ENCODE measurements around the gene ZNF771.
A peak's percentile ranks its signal among the peaks of the same experiment; 100 is the strongest.
"Not testable (repeated sequence)": the region's sequence is repeated elsewhere in the genome, so short reads cannot be mapped to it uniquely, and the experiment has no call there.

ZNF771 gene

GRCh38 chr16:30434852-30435251 is 27.4 kb downstream of the ZNF771 start:
- no peak for DNase-seq (ENCODE audit: low spot score)

GRCh38 chr16:30437511-30438046 is 30.2 kb downstream of the ZNF771 start:
- DNase-seq (ENCODE audit: low spot score): no peak

- DNase-seq (ENCODE audit: low spot score): no peak
These were observed 31.4 kb downstream of the ZNF771 start for GRCh38 chr16:30438835-30439234.

- DNase-seq (ENCODE audit: low spot score): no peak
These were observed 32.4 kb downstream of the ZNF771 start for GRCh38 chr16:30439720-30440348.

GRCh38 chr16:30443631-30444030 is 36.2 kb downstream of the ZNF771 start:
- no peak for DNase-seq (ENCODE audit: low spot score)

GRCh38 chr16:30444231-30445148 is 37.1 kb downstream of the ZNF771 start:
- no peak for DNase-seq (ENCODE audit: low spot score)

- DNase-seq (ENCODE audit: low spot score): no peak
These were observed 37.7 kb downstream of the ZNF771 start for GRCh38 chr16:30445149-30445407.

GRCh38 chr16:30445408-30446202 is 38.2 kb downstream of the ZNF771 start, which contains the start of gene SEPHS2:
Gene SEPHS2 (minus strand): TSS chr16:30445874. CDS start chr16:30445727, 147 bp downstream.
- peak; percentile 98 for DNase-seq (ENCODE audit: low spot score)

- no peak for DNase-seq (ENCODE audit: low spot score)
These were observed 38.8 kb downstream of the ZNF771 start for GRCh38 chr16:30446203-30446595.

GRCh38 chr16:30447512-30448226 is 40.3 kb downstream of the ZNF771 start:
- peak; percentile 45 for DNase-seq (ENCODE audit: low spot score)

GRCh38 chr16:30449116-30449435 is 41.7 kb downstream of the ZNF771 start:
- DNase-seq (ENCODE audit: low spot score): no peak

GRCh38 chr16:30452709-30453580 is 45.5 kb downstream of the ZNF771 start:
- not testable (repeated sequence) for DNase-seq (ENCODE audit: low spot score)

- no peak for DNase-seq (ENCODE audit: low spot score)
These were observed 48.9 kb downstream of the ZNF771 start for GRCh38 chr16:30456302-30456701.

GRCh38 chr16:30457256-30457655 is 49.9 kb downstream of the ZNF771 start:
- no peak for DNase-seq (ENCODE audit: low spot score)

GRCh38 chr16:30457743-30458560 is 50.5 kb downstream of the ZNF771 start:
- DNase-seq (ENCODE audit: low spot score): no peak

GRCh38 chr16:30458561-30459394 is 51.4 kb downstream of the ZNF771 start:
- DNase-seq (ENCODE audit: low spot score): no peak

GRCh38 chr16:30459456-30459855 is 52.0 kb downstream of the ZNF771 start:
- no peak for DNase-seq (ENCODE audit: low spot score)

GRCh38 chr16:30461426-30461825 is 54.0 kb downstream of the ZNF771 start:
- not testable (repeated sequence) for DNase-seq (ENCODE audit: low spot score)

- no peak for DNase-seq (ENCODE audit: low spot score)
These were observed 56.7 kb downstream of the ZNF771 start for GRCh38 chr16:30464078-30464477.

Measured in kidney tubule cell (primary cell).